Transverse colon (tissue), 4 donors: ENCODE data around the gene GIGYF1. TPM values are rescaled to one million over a fixed set of nuclear protein-coding genes. Genes with fewer than 3 reads are reported as not detected.

Source experiments
- DNase-seq: peaks from one replicate; pipeline ENCODE4 v3.0.0-alpha.2; 2019
- H3K27ac ChIP-seq, 4 donors: fragments of 200-600 bp; sonication (generic); 2 replicates each; pipeline ENCODE4 v1.5.1; 2016 to 2018; ENCODE audit warnings: inconsistent platforms in 4 of 4
- H3K27me3 ChIP-seq: fragments of 200-600 bp; sonication (generic); 2 replicates; pipeline ENCODE4 v1.5.1; 2017; ENCODE audit warnings: inconsistent platforms
- H3K36me3 ChIP-seq, 4 donors: fragments of 200-600 bp; sonication (generic); 2 replicates each; pipeline ENCODE4 v1.5.1; 2017 to 2019; ENCODE audit warnings: inconsistent platforms in 4 of 4
- H3K4me1 ChIP-seq, 4 donors: fragments of 200-600 bp; sonication (generic); 2 replicates each; pipeline ENCODE4 v1.5.1; 2017 to 2020; ENCODE audit warnings: inconsistent platforms in 4 of 4
- H3K4me3 ChIP-seq, 4 donors: fragments of 200-600 bp; sonication (generic); 1 replicate in 1 of 4; 2 replicates in 3 of 4; pipeline versions ENCODE4 v1.5.1 to v1.6.1; 2017 to 2019; ENCODE audit warnings: inconsistent platforms in 4 of 4
- H3K9me3 ChIP-seq, 2 donors: fragments of 200-600 bp; sonication (generic); 2 replicates each; pipeline ENCODE4 v1.5.1; 2017 to 2019; ENCODE audit warnings: inconsistent platforms in 2 of 2
- CTCF ChIP-seq, 5 experiments: fragments of 200-600 bp in 3 of 5; fragments of 450-650 bp in 2 of 5; sonication (generic) in 3 of 5; IDR thresholded peaks; 1 replicate in 2 of 5; 2 replicates in 3 of 5; pipeline ENCODE4 v1.5.1; 2016 to 2017; ENCODE audit warnings: antibody characterized with exemption in 5 of 5, inconsistent platforms in 3 of 5, mild to moderate bottlenecking in 2 of 5, moderate library complexity in 1 of 5
- EP300 ChIP-seq: sonication (generic); formaldehyde crosslinking; IDR thresholded peaks from one replicate; pipeline ENCODE4 v1.6.1; 2017; ENCODE audit warnings: antibody characterized with exemption, low read depth
- POLR2A ChIP-seq: fragments of 450-650 bp; IDR thresholded peaks from one replicate; pipeline ENCODE4 v1.6.1; 2016; ENCODE audit warnings: antibody characterized with exemption, mild to moderate bottlenecking, moderate library complexity
- POLR2AphosphoS5 ChIP-seq, 3 donors: sonication (generic); formaldehyde crosslinking; IDR thresholded peaks; one replicate each; pipeline ENCODE4 v1.6.1; 2016; ENCODE audit warnings: antibody characterized with exemption in 3 of 3
- WGBS, 2 donors: methylation state at CpG; one replicate each; pipeline ENCODE4 v1.1.5; 2018; ENCODE audit warnings: low coverage in 1 of 2; 5-methylcytosine and 5-hydroxymethylcytosine counted together
- in situ Hi-C, 4 donors: fragments of 200-750 bp; cut with MboI; loops; one replicate each; pipeline versions ENCODE4 v1.15.0 to v1.15.1; 2017; ENCODE audit warnings: low sequenced_read_pairs in 3 of 4, low pct_ligation_motif_present in 1 of 4, low pct_unique_long_range_greater_than_20kb in 1 of 4
- intact Hi-C: fragments of 100-400 bp; cut with DNase I; formaldehyde crosslinking; loops from one replicate; pipeline ENCODE4 v1.15.1; 2023; ENCODE audit warnings: low total_unique reads
- total RNA-seq, 4 donors: library from RNA; depleted of rRNA; stranded (reverse); fragments of >200 nt; gene quantifications; one replicate each; pipeline ENCODE4 v1.1.0, GENCODE V29; 2016

GIGYF1 gene
- total RNA-seq, 4 donors from 2014 or later: 25.4 to 104 (median 51.8) TPM

- no peak overlapping the region for H3K4me3 ChIP-seq
- TF ChIP-seq POLR2AphosphoS5 (IDR thresholded peaks at IDR 0.05) (no peak), POLR2A (no peak), EP300 (no peak), CTCF (IDR thresholded peaks at IDR 0.05) (no peak)
- H3K27me3 ChIP-seq: no peaks in the 10 kb centered on the region
- peaks cover 0 to 52% (median 20%) of the 10 kb centered on the region in 4 donors for H3K36me3 ChIP-seq
- H3K9me3 ChIP-seq: no peaks in the 10 kb centered on the region
- no peak overlapping the region for H3K27ac ChIP-seq
- intact Hi-C loops (no loop called here), in situ Hi-C loops (loop anchor here in 3 of 4 donors (25.0 kb wide), 2 partner anchors 101 to 226 kb away; partner anchors contain the start of genes SPACDR (in 2 of the 3), FBXO24 (in 1 of the 3) and LRCH4 (in 1 of the 3))
- no peak for DNase-seq
- 81% methylated on average over 25 of the region's 25 CpGs; no CpG with 5 or more reads in 1 of the 2 donors for WGBS, 2 donors
- peaks cover 20 to 34% (median 24%) of the 10 kb centered on the region in 4 donors for H3K4me1 ChIP-seq
Measured at GRCh38 chr7:100687751-100688300, 6.2 kb downstream of the GIGYF1 start.

DNA sequence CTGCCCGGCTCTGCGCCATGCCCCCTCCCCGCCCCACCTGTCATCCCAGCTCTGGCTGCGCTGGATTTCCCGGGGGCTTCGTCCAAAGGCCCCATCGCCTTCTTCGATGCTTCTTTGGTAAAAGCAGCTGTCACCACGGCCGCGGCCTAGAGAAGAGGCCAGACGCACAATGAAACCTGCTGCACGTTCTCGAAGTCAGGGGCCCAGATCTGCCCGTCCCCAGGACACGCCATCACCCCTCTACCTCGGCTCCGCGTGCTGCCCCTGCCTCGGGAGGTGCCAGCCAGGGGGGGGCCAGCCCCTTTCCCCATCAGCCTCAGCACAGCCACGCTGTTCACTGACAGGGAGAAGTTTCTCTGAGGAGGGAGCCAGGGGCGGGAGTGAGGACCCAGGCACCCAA lies 6.8 kb downstream of the GIGYF1 start:
- in situ Hi-C loops (loop anchor here in 3 of 4 donors (25.0 kb wide), 2 partner anchors 100 to 225 kb away; partner anchors contain the start of genes SPACDR (in 2 of the 3), FBXO24 (in 1 of the 3) and LRCH4 (in 1 of the 3)), intact Hi-C loops (no loop called here)
- H3K4me3 ChIP-seq: no peak overlapping the region
- TF ChIP-seq POLR2AphosphoS5 (IDR thresholded peaks at IDR 0.05) (no peak), EP300 (no peak), CTCF (IDR thresholded peaks at IDR 0.05) (no peak), POLR2A (no peak)
- H3K4me1 ChIP-seq: peaks cover 15 to 28% (median 19%) of the 10 kb centered on the region in 4 donors
- DNase-seq: no peak
- no peak overlapping the region for H3K27ac ChIP-seq
- 89% methylated on average over 21 of the region's 22 CpGs; no CpG with 5 or more reads in 1 of the 2 donors for WGBS, 2 donors
- no peaks in the 10 kb centered on the region for H3K9me3 ChIP-seq
- peaks cover 0 to 53% (median 20%) of the 10 kb centered on the region in 4 donors for H3K36me3 ChIP-seq
- no peaks in the 10 kb centered on the region for H3K27me3 ChIP-seq

DNA sequence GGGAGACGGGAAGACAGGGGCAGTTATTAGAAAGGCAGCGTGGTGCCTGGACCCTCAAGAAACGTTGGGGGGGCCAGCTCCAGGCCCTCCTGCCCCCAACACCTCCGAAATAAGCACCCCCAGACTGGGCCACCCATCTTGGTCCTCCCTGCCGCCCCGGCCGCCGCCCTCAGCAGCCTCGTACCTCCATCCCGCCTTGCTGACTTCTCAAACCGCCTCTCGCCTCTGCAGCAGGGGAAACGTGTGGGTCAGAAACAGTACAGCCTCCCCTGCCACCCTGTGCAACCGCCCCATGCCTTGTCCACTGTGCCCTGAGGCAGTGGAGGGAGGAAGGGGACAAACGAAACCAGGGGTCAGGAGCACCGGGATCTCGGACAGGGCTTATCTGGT lies 7.2 kb downstream of the GIGYF1 start:
- no peak for TF ChIP-seq POLR2A
- no peak for TF ChIP-seq POLR2AphosphoS5 (IDR thresholded peaks at IDR 0.05)
- no peak for TF ChIP-seq EP300
- TF ChIP-seq CTCF (IDR thresholded peaks at IDR 0.05): no peak
- in situ Hi-C loops: loop anchor here in 3 of 4 donors (25.0 kb wide), 2 partner anchors 100 to 225 kb away; partner anchors contain the start of genes SPACDR (in 2 of the 3), FBXO24 (in 1 of the 3) and LRCH4 (in 1 of the 3)
- Histone ChIP-seq H3K4me1 (peaks cover 10 to 24% (median 14%) of the 10 kb centered on the region in 4 donors), H3K27ac (no peak overlapping the region), H3K4me3 (no peak overlapping the region), H3K36me3 (peaks cover 0 to 57% (median 20%) of the 10 kb centered on the region in 4 donors), H3K9me3 (no peaks in the 10 kb centered on the region), H3K27me3 (no peaks in the 10 kb centered on the region)
- 91% methylated on average over 17 of the region's 17 CpGs; no CpG with 5 or more reads in 1 of the 2 donors for WGBS, 2 donors
- no peak for DNase-seq
- intact Hi-C loops: no loop called here

DNA sequence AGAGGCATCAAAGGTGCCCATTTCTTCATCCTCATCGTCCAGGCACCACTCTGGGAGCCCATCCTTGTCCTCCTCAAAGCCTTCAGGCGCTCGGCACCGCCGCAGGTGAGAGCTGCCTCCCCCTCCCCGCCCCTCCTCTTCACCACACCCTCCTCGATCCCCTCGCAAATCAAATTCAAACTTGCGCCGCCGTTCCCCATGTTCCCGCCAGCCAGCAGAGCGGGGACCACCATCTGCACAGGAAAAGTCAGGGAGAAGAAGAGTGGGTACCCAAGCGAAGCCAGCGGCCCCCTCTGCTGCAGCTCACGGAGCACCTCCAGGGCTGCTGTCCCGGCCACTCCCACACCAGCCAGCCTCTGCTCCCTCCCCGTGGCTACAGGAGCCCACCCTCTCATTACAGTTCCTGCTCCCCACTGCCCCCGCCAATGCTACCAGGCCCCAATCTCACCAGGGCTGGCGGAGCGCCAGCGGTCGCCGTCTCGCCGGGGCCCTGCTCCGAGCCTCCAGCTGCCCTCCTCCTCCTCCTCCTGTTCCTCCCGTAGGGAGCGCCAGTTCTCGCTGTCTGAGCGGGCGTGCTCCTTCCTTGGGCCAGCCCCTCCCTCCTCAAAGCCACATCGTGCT lies 7.7 kb downstream of the GIGYF1 start:
- Histone ChIP-seq H3K4me1 (peaks cover 6 to 19% (median 9%) of the 10 kb centered on the region in 4 donors), H3K36me3 (peaks cover 0 to 60% (median 20%) of the 10 kb centered on the region in 4 donors), H3K9me3 (no peaks in the 10 kb centered on the region), H3K27ac (no peak overlapping the region), H3K27me3 (no peaks in the 10 kb centered on the region), H3K4me3 (no peak overlapping the region)
- DNase-seq: no peak
- intact Hi-C loops (no loop called here), in situ Hi-C loops (loop anchor here in 3 of 4 donors (25.0 kb wide), 2 partner anchors 99 to 224 kb away; partner anchors contain the start of genes SPACDR (in 2 of the 3), FBXO24 (in 1 of the 3) and LRCH4 (in 1 of the 3))
- 84% methylated on average over 33 of the region's 33 CpGs; no CpG with 5 or more reads in 1 of the 2 donors for WGBS, 2 donors
- no peak for TF ChIP-seq EP300
- no peak for TF ChIP-seq POLR2A
- TF ChIP-seq POLR2AphosphoS5 (IDR thresholded peaks at IDR 0.05): no peak
- no peak for TF ChIP-seq CTCF (IDR thresholded peaks at IDR 0.05)
